GM23338 (cell line): ENCODE measurements around the gene KLK4. TPM values are rescaled to one million over a fixed set of nuclear protein-coding genes. Genes with fewer than 3 reads are reported as not detected.

ENCODE experiments used
- ATAC-seq: fragments of 200-7000 bp; cut with Tn5 transposase; 3 replicates; pipeline ENCODE4 v1.9.1; 2020
- DNase-seq: peaks from one replicate; pipeline ENCODE4 v3.0.0-alpha.2; 2015; ENCODE audit warnings: low spot score
- H2AFZ ChIP-seq: fragments of 200-600 bp; sonication (generic); 2 replicates; pipeline ENCODE4 v1.8.0; 2016; ENCODE audit warnings: antibody characterized with exemption, mild to moderate bottlenecking, moderate library complexity
- H3F3A ChIP-seq: fragments of 200-600 bp; sonication (generic); replicated peaks from 2 replicates; pipeline ENCODE4 v1.8.0; 2017; ENCODE audit warnings: antibody characterized with exemption, mixed run types, low read depth
- H3K27ac ChIP-seq: fragments of 200-600 bp; sonication (generic); 2 replicates; pipeline ENCODE4 v1.6.1; 2016; ENCODE audit warnings: low read depth
- H3K27me3 ChIP-seq: fragments of 200-600 bp; sonication (generic); 2 replicates; pipeline ENCODE4 v1.8.0; 2016; ENCODE audit warnings: mild to moderate bottlenecking, mixed run types, moderate library complexity; ENCODE audit not compliant: insufficient read depth
- H3K36me3 ChIP-seq: fragments of 200-600 bp; sonication (generic); 2 replicates; pipeline ENCODE4 v1.8.0; 2016; ENCODE audit warnings: mild to moderate bottlenecking; ENCODE audit not compliant: insufficient read depth
- H3K4me1 ChIP-seq: fragments of 200-600 bp; sonication (generic); 2 replicates; pipeline ENCODE4 v1.8.0; 2016; ENCODE audit warnings: mild to moderate bottlenecking, moderate library complexity; ENCODE audit not compliant: insufficient read depth
- H3K4me2 ChIP-seq: fragments of 200-600 bp; sonication (generic); 2 replicates; pipeline ENCODE4 v1.7.1; 2017; ENCODE audit warnings: mixed run types
- H3K4me3 ChIP-seq: fragments of 200-600 bp; sonication (generic); 2 replicates; pipeline ENCODE4 v1.6.1; 2016; ENCODE audit warnings: mixed run types
- H3K79me2 ChIP-seq: fragments of 200-600 bp; sonication (generic); replicated peaks from 2 replicates; pipeline ENCODE4 v1.8.0; 2017; ENCODE audit warnings: mild to moderate bottlenecking; ENCODE audit not compliant: insufficient read depth
- H3K9me2 ChIP-seq: fragments of 200-600 bp; sonication (generic); 2 replicates; pipeline ENCODE4 v1.8.0; 2017; ENCODE audit not compliant: insufficient read depth
- H4K20me1 ChIP-seq: fragments of 200-600 bp; sonication (generic); replicated peaks from 2 replicates; pipeline ENCODE4 v1.8.0; 2017; ENCODE audit warnings: mild to moderate bottlenecking; ENCODE audit not compliant: insufficient read depth
- H3K27ac Mint-ChIP-seq: 2 replicates; pipeline ENCODE4 v1.8.0; 2020; ENCODE audit warnings: inconsistent platforms, mild to moderate bottlenecking, moderate library complexity, mixed read lengths
- H3K27me3 Mint-ChIP-seq: 3 replicates; pipeline ENCODE4 v1.8.0; 2022; ENCODE audit warnings: low read depth, mild to moderate bottlenecking, moderate library complexity, mixed read lengths, inconsistent platforms; ENCODE audit not compliant: insufficient read depth, poor library complexity
- H3K36me3 Mint-ChIP-seq: 3 replicates; pipeline ENCODE4 v1.8.0; 2021; ENCODE audit warnings: low read depth, mild to moderate bottlenecking, inconsistent platforms, moderate library complexity, mixed read lengths
- H3K4me1 Mint-ChIP-seq: 3 replicates; pipeline ENCODE4 v1.8.0; 2020; ENCODE audit warnings: mild to moderate bottlenecking, inconsistent platforms, mixed read lengths
- H3K4me3 Mint-ChIP-seq: 3 replicates; pipeline ENCODE4 v1.8.0; 2021; ENCODE audit warnings: moderate library complexity, mild to moderate bottlenecking, inconsistent platforms, mixed read lengths
- H3K9me3 Mint-ChIP-seq: 3 replicates; pipeline ENCODE4 v1.8.0; 2020; ENCODE audit warnings: moderate library complexity, mild to moderate bottlenecking, inconsistent platforms, mixed read lengths
- ETS1 ChIP-seq: IDR thresholded peaks from 2 replicates; pipeline ENCODE4 v1.6.1; 2016; ENCODE audit warnings: antibody characterized with exemption
- EZH2 ChIP-seq: fragments of 200-600 bp; sonication (generic); IDR thresholded peaks from one replicate; pipeline ENCODE4 v1.8.0; 2017; ENCODE audit warnings: antibody characterized with exemption, mild to moderate bottlenecking, low read depth; ENCODE audit not compliant: unreplicated experiment
- EZH2phosphoT487 ChIP-seq: fragments of 200-600 bp; sonication (generic); IDR thresholded peaks from one replicate; pipeline ENCODE4 v1.8.1; 2018; ENCODE audit warnings: antibody characterized with exemption; ENCODE audit not compliant: unreplicated experiment
- JUNB ChIP-seq: IDR thresholded peaks from one replicate; pipeline ENCODE4 v1.6.1; 2016; ENCODE audit warnings: antibody characterized with exemption; ENCODE audit not compliant: unreplicated experiment
- NANOG ChIP-seq: IDR thresholded peaks from 2 replicates; pipeline ENCODE4 v1.6.1; 2016; ENCODE audit warnings: antibody characterized with exemption, borderline replicate concordance
- POLR2AphosphoS5 ChIP-seq: IDR thresholded peaks from 2 replicates; pipeline ENCODE4 v1.6.1; 2016; ENCODE audit warnings: antibody characterized with exemption, low read depth
- STAT1 ChIP-seq: IDR thresholded peaks from one replicate; pipeline ENCODE4 v1.6.1; 2016; ENCODE audit warnings: antibody characterized with exemption; ENCODE audit not compliant: unreplicated experiment
- ZNF331 ChIP-seq: fragments of 250-450 bp; sonication (Bioruptor Pico); IDR thresholded peaks from 2 replicates; pipeline ENCODE4 v1.5.0; 2020; ENCODE audit warnings: low read depth, mild to moderate bottlenecking, moderate library complexity
- ZNF462 ChIP-seq: fragments of 250-450 bp; sonication (Bioruptor Pico); IDR thresholded peaks from 2 replicates; pipeline ENCODE4 v1.5.0; 2020; ENCODE audit warnings: mild to moderate bottlenecking, moderate library complexity
- polyA plus RNA-seq: library from polyadenylated mRNA; unstranded; fragments of >200 nt; fragmentation: Nextera tagmentation; extraction: Ambion mirVana; gene quantifications from 2 replicates; pipeline ENCODE4 v1.2.1, GENCODE V29; 2016
- total RNA-seq: library from RNA; depleted of rRNA; stranded (reverse); fragments of >200 nt; shearing (Covaris generic); gene quantifications from 2 replicates; pipeline ENCODE4 v1.2.3, GENCODE V29; 2014
- TF ChIP-seq, protein P1 (sequence below): IDR thresholded peaks from one replicate; pipeline ENCODE4 v1.6.1; 2018; ENCODE audit warnings: antibody characterized with exemption; ENCODE audit not compliant: unreplicated experiment

Gene KLK4
- total and polyA plus RNA-seq, 2 experiments from 2014 or later, result 0.76 to 1.8 TPM

DNA sequence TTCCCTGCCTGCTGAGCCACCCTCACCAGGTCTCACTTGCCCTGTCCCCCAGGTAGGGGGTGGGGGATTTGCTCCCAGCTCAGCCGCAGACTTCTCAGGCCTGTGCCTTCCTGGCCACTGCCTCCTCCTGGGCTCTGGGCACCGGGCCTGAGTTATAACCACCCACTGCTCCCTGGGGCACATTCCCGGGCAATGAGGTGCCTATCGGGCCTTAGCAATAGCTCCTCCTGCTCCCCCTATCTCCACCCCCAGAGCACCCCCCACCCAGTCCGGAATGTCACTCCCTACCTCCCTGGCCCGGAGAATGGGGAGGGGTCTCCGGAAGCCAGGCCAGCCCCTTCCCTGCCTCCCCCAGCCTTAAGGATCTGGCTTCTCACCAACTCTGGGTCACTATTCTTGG, 41.7 kb upstream of the KLK4 start, which contains the start of gene KLK5:
TSS of gene KLK5 (minus strand) at position 129 of the 400 bp plus-strand sequence. CDS start 381 bp downstream, outside the sequence.
- no peak within 1 kb of the TSS for H3K4me2 ChIP-seq
- H3K27ac ChIP-seq, result no peak within 1 kb of the TSS
- H3K36me3 ChIP-seq, result no peaks in the 10 kb centered on the region
- no peak within 1 kb of the TSS for H3K4me3 ChIP-seq
- Mint-ChIP-seq H3K9me3 (peaks cover 7% of the 10 kb centered on the region; the same call in 1 of the 3 replicates), H3K4me1 (peaks cover 8% of the 10 kb centered on the region), H3K27ac (no peak within 1 kb of the TSS; the same call in 1 of the 2 replicates), H3K4me3 (no peak within 1 kb of the TSS), H3K27me3 (peaks cover 8% of the 10 kb centered on the region), H3K36me3 (no peaks in the 10 kb centered on the region; the same call in 2 of the 3 replicates)
- H3K79me2 ChIP-seq, result no peaks in the 10 kb centered on the region
- ATAC-seq, result peak; percentile 83
- H3K9me2 ChIP-seq, result no peaks in the 10 kb centered on the region
- DNase-seq, result peak; percentile 37
- TF ChIP-seq EZH2, result no peak
- TF ChIP-seq STAT1, result no peak
- no peak for TF ChIP-seq EZH2phosphoT487
- TF ChIP-seq JUNB, result no peak
- TF ChIP-seq, protein P1, sequence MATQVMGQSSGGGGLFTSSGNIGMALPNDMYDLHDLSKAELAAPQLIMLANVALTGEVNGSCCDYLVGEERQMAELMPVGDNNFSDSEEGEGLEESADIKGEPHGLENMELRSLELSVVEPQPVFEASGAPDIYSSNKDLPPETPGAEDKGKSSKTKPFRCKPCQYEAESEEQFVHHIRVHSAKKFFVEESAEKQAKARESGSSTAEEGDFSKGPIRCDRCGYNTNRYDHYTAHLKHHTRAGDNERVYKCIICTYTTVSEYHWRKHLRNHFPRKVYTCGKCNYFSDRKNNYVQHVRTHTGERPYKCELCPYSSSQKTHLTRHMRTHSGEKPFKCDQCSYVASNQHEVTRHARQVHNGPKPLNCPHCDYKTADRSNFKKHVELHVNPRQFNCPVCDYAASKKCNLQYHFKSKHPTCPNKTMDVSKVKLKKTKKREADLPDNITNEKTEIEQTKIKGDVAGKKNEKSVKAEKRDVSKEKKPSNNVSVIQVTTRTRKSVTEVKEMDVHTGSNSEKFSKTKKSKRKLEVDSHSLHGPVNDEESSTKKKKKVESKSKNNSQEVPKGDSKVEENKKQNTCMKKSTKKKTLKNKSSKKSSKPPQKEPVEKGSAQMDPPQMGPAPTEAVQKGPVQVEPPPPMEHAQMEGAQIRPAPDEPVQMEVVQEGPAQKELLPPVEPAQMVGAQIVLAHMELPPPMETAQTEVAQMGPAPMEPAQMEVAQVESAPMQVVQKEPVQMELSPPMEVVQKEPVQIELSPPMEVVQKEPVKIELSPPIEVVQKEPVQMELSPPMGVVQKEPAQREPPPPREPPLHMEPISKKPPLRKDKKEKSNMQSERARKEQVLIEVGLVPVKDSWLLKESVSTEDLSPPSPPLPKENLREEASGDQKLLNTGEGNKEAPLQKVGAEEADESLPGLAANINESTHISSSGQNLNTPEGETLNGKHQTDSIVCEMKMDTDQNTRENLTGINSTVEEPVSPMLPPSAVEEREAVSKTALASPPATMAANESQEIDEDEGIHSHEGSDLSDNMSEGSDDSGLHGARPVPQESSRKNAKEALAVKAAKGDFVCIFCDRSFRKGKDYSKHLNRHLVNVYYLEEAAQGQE, result no peak
- no peak for TF ChIP-seq ZNF462 (CRISPR knock-in tag)
- TF ChIP-seq ZNF331 (CRISPR knock-in tag), result no peak
- no peak for TF ChIP-seq ETS1
- TF ChIP-seq POLR2AphosphoS5, result no peak
- no peak for TF ChIP-seq NANOG
- H4K20me1 ChIP-seq, result no peaks in the 10 kb centered on the region
- no peaks in the 10 kb centered on the region for H3K27me3 ChIP-seq
- no peaks in the 10 kb centered on the region for H3F3A ChIP-seq
- H3K4me1 ChIP-seq, result peaks cover 9% of the 10 kb centered on the region; the same call in 1 of the 2 replicates
- H2AFZ ChIP-seq, result peak within 1 kb of the TSS; percentile 95
